ENCODE results near the gene TRABD. TPM values are rescaled to one million over a fixed set of nuclear protein-coding genes. Genes with fewer than 3 reads are reported as not detected.

TRABD gene
- total RNA-seq, 2 experiments from 2014 or later, result 184 to 193 TPM

GRCh38 chr22:50178471-50178864 is 7.2 kb upstream of the TRABD start:
- Histone ChIP-seq H3K27me3 (ENCODE audit: control insufficient read depth in 1 of 2, insufficient read depth in 2 of 2, low read length in 2 of 2) (peaks cover 5% of the 10 kb centered on the region in 2 experiments), H3K36me3 (ENCODE audit: insufficient read depth, low read length) (no peaks in the 10 kb centered on the region), H3K27ac (ENCODE audit: low read depth in 1 of 2, low read length in 2 of 2) (no peak overlapping the region), H3K9me3 (ENCODE audit: control insufficient read depth in 1 of 2, insufficient read depth in 1 of 2, low read length in 2 of 2) (peaks cover 0 to 4% of the 10 kb centered on the region in 2 experiments), H3K4me1 (ENCODE audit: insufficient read depth, low read length) (no peaks in the 10 kb centered on the region), H3K4me3 (ENCODE audit: low read length) (no peak overlapping the region)
- POLR2A ChIA-PET, result no interaction called here
- H3K27ac Mint-ChIP-seq, result no peak overlapping the region
- H3K36me3 Mint-ChIP-seq (ENCODE audit: low read depth), result no peaks in the 10 kb centered on the region
- no peak overlapping the region for H3K4me3 Mint-ChIP-seq
- intact Hi-C loops (cut with DNase I, micrococcal nuclease), result no loop called here
- no peaks in the 10 kb centered on the region for H3K4me1 Mint-ChIP-seq (ENCODE audit: low read depth)
- CTCF ChIA-PET, result no interaction called here
- H3K9me3 Mint-ChIP-seq, result no peaks in the 10 kb centered on the region
- peaks cover 8% of the 10 kb centered on the region for H3K27me3 Mint-ChIP-seq
- ATAC-seq (ENCODE audit: poor library complexity) (no peak), DNase-seq (peak in 1 of 14 experiments; percentile 19)
- TF ChIP-seq CTCF (IDR thresholded peaks at IDR 0.05), result no peak

- Histone ChIP-seq H3K4me1 (ENCODE audit: insufficient read depth, low read length) (no peaks in the 10 kb centered on the region), H3K36me3 (ENCODE audit: insufficient read depth, low read length) (no peaks in the 10 kb centered on the region), H3K27ac (ENCODE audit: low read depth in 1 of 2, low read length in 2 of 2) (no peak overlapping the region), H3K9me3 (ENCODE audit: control insufficient read depth in 1 of 2, insufficient read depth in 1 of 2, low read length in 2 of 2) (peaks cover 0 to 4% of the 10 kb centered on the region in 2 experiments), H3K27me3 (ENCODE audit: control insufficient read depth in 1 of 2, insufficient read depth in 2 of 2, low read length in 2 of 2) (no peaks in the 10 kb centered on the region), H3K4me3 (ENCODE audit: low read length) (no peak overlapping the region)
- DNase-seq (peak in 2 of 14 experiments; percentile 17 to 23), ATAC-seq (ENCODE audit: poor library complexity) (no peak)
- TF ChIP-seq CTCF (IDR thresholded peaks at IDR 0.05), result no peak
- Mint-ChIP-seq H3K27me3 (peaks cover 8% of the 10 kb centered on the region), H3K27ac (no peak overlapping the region), H3K4me3 (no peak overlapping the region), H3K9me3 (no peaks in the 10 kb centered on the region), H3K4me1 (ENCODE audit: low read depth) (no peaks in the 10 kb centered on the region), H3K36me3 (ENCODE audit: low read depth) (no peaks in the 10 kb centered on the region)
- POLR2A ChIA-PET, result no interaction called here
- CTCF ChIA-PET, result no interaction called here
- intact Hi-C loops (cut with DNase I, micrococcal nuclease), result no loop called here
These were observed 6.5 kb upstream of the TRABD start for GRCh38 chr22:50178871-50179869.

GRCh38 chr22:50179937-50180726 is 5.6 kb upstream of the TRABD start:
- Mint-ChIP-seq H3K27me3 (peaks cover 8% of the 10 kb centered on the region), H3K9me3 (no peaks in the 10 kb centered on the region), H3K4me1 (ENCODE audit: low read depth) (no peaks in the 10 kb centered on the region), H3K36me3 (ENCODE audit: low read depth) (no peaks in the 10 kb centered on the region), H3K4me3 (peak overlapping the region; percentile 11), H3K27ac (no peak overlapping the region)
- Histone ChIP-seq H3K9me3 (ENCODE audit: control insufficient read depth in 1 of 2, insufficient read depth in 1 of 2, low read length in 2 of 2) (peaks cover 0 to 4% of the 10 kb centered on the region in 2 experiments), H3K4me3 (ENCODE audit: low read length) (no peak overlapping the region), H3K4me1 (ENCODE audit: insufficient read depth, low read length) (peaks cover 8% of the 10 kb centered on the region), H3K27me3 (ENCODE audit: control insufficient read depth in 1 of 2, insufficient read depth in 2 of 2, low read length in 2 of 2) (peaks cover 0 to 2% of the 10 kb centered on the region in 2 experiments), H3K36me3 (ENCODE audit: insufficient read depth, low read length) (no peaks in the 10 kb centered on the region), H3K27ac (ENCODE audit: low read depth in 1 of 2, low read length in 2 of 2) (no peak overlapping the region)
- DNase-seq (peak in 1 of 14 experiments; percentile 24), ATAC-seq (ENCODE audit: poor library complexity) (no peak)
- intact Hi-C loops (cut with DNase I, micrococcal nuclease), result no loop called here
- TF ChIP-seq CTCF (IDR thresholded peaks at IDR 0.05), result no peak
- ChIA-PET CTCF (no interaction called here), POLR2A (no interaction called here)
